Measurements from ENCODE around the gene DISC1. TPM values are rescaled to one million over a fixed set of nuclear protein-coding genes. Genes with fewer than 3 reads are reported as not detected.
"Not testable (repeated sequence)": the region's sequence is repeated elsewhere in the genome, so short reads cannot be mapped to it uniquely, and the experiment has no call there.

Gene DISC1
- total RNA-seq, 1 donor from 2014 or later = 5.3 TPM

DNA sequence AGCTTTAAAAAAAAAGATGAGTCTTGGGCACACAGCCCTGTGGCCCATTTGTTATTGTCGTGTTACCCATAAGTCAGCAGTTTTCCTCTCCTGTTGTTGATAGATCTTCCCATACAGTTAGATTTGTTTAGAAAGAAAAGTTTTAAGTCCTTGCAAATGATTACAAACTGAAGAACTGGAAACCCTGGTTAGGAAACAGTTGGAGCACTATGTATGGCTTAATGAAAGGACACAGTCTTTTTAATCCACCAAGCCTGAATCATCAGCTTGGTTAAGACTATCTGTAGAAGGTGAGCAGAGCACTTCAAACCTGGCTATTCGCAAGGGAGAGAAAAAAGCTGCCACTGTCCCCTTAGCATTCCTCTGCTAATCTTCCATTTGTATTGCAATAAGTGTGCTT, 241.0 kb downstream of the DISC1 start:
- FAIRE-seq = no peak
- no peak for DNase-seq (ENCODE audit: low spot score in 2 of 2)

DNA sequence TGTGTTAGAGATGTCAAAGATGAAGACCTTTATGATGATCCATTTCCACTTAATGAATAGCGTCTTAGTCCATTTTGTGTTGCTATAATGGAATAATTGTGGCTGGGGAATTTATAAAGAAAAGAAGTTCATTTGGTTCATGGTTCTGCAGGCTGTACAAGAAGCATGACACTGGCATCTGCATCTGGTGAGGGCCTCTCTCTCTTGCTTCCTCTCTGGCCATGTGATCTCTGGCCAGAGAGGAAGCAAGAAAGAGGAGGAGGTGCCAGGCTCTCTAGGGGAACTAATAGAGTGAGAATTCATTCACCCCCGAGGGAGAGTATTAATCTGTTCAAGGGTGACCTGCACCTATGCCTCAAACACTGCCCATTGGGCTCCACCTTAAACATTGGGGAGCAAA, 242.8 kb downstream of the DISC1 start:
- DNase-seq (ENCODE audit: low spot score in 2 of 2) (no peak), FAIRE-seq (no peak)

DNA sequence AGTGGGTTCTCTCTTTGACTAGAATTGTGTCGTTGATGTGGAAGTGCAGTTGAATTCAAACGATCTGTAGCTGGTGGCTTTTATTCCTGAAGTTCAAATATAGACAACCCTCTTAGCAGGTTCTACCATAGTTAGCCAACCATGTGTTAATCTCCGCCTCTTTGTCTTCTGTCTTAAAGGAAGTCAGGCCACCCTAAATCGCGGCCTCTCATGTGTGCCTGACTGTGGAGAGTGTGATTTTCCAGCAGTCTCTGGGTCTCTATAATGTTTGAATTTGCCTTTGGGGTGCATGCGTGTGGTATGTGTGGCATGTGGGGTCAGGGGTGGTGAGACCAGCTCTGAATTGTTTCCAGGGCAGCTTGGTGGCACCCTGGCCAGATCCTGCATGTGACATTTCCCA, 244.9 kb downstream of the DISC1 start:
- no peak for FAIRE-seq
- no peak for DNase-seq (ENCODE audit: low spot score in 2 of 2)

DNA sequence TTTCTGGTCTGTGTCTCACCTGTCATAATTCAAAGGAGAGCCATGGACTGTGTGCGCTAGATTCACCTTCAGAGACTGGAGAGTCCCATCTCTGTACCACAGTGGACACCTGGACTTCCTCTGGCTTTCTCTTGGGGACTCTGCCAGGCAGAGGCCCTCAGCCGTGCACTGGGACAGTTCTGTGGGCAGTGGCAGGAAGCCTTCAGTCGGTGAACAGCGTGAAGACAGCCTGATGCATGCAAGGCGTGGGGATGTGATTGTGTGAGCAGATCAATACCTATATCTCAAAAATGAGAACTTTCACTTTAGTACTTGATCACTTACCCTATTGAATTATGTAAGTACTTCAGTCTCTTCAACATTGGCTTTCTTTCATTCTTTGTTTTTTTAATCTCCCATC, 245.3 kb downstream of the DISC1 start:
- no peak for DNase-seq (ENCODE audit: low spot score in 2 of 2)
- FAIRE-seq = no peak

DNA sequence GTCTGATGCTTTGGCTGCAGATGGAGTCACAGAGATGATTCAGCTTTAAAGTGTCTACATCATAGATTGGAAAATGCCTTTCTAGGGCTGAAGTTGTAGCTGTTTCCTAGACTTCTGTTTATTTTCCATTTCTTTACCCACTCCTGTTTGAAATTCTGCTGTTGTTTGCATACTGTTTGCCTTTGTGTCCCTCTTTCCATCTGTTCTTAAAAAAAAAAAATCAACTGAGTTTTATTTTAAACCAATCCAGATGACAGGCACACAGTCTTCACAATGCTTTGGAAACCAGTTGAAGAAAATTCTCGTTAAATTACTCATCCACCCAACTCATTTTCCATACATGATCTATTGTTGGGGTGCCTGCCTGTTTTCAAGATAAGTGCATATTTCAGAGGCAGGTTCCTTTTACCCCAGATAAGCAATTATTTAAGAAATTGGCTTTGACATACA, 245.9 kb downstream of the DISC1 start:
- no peak for DNase-seq (ENCODE audit: low spot score in 2 of 2)
- no peak for FAIRE-seq

DNA sequence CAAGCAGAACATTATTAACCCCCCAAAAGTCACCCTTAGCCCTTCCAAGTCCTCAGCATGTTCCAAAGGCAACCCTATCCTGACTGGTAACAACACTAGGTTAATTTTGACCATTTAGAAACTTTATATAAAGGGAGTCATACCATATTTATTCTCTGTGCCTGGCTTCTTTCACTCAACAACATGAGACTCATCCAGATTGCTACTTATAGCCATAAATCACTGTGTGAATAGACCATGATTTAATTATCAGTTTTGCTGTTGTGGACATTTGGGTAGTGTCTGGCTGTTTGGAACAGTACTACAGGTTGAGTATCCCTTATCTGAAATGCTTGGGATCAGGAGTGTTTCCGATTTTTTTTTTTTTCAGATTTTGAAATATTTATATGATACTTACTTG, 252.1 kb downstream of the DISC1 start:
- DNase-seq (ENCODE audit: low spot score in 2 of 2) (no peak), FAIRE-seq (no peak)

DNA sequence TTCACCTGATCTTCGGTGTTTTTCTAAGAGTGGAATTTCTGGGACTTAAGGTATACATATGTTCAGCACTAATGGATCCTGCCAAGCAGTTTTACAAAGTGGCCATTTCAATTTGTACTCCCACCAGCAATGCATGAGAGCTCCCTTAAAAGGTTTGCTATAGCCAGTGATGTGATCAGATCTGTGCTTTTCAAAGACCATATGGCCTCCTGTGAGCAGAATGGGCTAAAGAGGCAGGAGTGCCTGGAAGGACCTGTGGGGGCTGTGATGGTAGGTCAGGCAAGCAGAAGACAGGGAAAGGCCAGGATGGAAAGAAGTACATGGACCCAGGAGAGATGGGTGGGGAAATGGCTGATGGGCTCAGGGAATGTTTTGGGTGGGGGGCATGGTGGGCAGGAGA, 252.7 kb downstream of the DISC1 start:
- DNase-seq (ENCODE audit: low spot score in 2 of 2) (no peak), FAIRE-seq (no peak)

DNA sequence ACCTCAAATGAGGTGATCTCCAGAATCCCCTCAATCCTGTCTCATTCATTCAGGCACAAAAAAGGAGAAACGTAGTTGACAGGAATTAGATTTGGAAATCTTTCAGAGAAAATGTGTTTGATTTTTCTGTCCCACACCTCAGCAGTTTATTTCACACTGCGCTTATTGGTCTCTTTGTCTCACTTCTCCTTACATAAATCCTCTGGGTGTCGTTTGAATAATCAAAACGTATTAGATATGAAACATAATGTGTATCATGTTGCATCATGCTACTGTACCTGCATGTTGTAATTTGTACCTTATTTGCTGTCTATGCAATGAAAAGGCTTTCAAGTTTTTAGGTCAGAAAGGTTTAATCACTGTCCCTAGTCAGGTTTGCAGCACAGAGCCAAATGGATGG, 255.7 kb downstream of the DISC1 start:
- no peak for DNase-seq (ENCODE audit: low spot score in 2 of 2)

DNA sequence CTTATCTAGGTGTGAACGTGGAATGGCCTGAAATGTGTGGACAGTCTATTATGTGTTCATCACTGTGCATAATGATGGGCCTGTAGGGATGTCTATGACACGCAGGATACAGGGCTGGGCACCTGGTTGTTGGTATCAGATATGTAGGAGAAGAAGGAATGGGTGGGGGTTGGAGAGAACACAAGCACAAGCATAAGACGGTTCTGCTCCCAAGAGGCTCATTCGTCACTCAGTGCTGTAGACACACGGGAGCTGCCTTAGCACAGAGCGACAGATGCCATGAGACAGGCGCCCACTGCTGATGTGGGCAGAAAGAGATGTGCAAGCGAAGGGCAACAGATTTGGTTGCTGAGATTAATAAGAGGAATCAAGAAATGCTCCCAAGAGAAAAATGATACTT, 256.2 kb downstream of the DISC1 start:
- DNase-seq (ENCODE audit: low spot score in 2 of 2) (no peak), FAIRE-seq (no peak)

More for the DNA sequence above, 255.7 kb downstream of the DISC1 start:
- no peak for FAIRE-seq

DNA sequence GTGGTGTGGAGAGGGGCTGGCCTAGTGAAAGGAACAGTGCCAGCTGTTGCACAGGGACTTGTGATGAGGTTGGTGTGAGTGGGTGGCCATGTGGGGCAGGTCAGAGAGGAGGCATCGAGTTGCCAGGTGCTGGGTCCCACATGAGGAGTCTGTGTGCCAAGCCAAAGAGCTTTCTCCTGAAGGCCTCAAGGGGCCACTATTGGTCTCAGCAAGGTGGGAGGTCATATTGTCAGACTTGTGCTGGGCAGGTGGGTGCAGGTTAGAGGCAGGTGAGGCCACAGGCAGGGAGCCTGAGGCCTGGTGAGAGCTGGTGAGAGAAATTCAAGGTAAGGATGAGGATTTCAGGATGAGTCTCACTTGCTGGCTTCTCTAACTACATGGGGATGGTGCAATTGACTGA, 256.8 kb downstream of the DISC1 start:
- FAIRE-seq = no peak
- no peak for DNase-seq (ENCODE audit: low spot score in 2 of 2)

DNA sequence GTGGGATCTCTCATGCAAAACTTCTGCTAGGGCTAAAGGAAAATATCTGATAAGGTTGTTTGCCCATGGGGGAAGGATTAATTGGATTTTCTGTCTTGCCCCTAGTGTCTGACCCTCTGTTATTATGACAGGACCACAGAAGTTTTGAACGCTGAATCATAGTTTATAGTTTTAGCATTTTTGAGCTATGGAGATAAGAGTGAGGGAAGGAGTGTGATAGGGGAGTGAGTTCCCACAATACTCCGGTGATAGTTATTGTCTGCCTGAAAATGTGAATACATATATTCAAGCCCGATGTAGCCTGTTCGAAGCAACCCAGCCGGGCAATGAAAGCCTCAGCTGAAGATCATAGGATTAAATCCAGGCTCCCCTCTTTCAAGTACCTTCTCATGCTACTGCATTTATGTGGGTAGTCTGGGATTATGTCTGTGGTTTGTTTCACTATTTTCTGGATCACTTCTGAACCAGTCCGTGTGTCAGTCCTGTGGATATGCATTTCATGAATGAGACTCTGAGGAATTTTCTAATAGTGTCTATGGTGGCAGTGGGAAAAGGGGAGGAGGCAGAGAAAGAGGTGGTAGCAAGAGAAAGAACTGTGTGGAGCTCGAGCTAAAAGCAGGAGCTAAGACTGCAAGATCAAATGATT, 258.7 kb downstream of the DISC1 start:
- no peak for DNase-seq (ENCODE audit: low spot score in 2 of 2)
- no peak for FAIRE-seq

DNA sequence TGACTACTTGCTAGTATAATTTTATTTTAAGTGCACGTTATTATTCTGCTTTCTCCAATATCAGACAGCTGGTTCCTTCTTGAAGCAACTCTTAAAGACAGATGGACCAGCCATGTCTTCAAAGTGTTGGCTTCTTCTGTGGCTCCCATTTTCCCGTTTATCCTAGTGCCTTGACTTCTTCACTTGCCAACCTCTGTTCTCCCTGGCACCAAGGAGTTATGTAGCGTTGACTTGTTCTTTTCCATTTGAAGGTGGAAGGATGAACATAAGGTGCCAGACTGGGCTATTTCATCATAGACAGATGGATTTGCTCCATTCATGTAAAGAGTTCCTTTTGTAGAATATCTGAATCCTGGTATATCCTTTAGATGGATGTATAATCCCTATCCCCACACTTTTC, 260.6 kb downstream of the DISC1 start:
- no peak for DNase-seq (ENCODE audit: low spot score in 2 of 2)
- no peak for FAIRE-seq

DNA sequence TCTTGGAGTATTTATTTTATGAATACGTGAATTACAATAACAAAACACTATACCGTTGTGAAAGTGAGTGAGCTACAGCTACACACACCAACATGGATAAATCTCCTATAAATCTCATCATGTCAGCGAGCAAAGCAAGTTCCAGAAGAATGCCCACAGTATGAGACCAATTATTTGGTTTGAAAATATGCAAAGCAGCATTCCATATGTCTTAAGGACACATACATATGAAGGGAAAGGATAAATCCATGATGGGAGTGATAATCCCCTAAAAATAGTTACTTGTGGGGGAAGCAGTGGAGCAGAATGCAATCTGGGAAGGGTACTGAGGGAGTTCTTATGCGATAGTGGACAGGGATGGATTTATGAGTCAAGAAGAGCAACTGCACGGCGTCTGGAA, 261.3 kb downstream of the DISC1 start:
- no peak for FAIRE-seq
- no peak for DNase-seq (ENCODE audit: low spot score in 2 of 2)

DNA sequence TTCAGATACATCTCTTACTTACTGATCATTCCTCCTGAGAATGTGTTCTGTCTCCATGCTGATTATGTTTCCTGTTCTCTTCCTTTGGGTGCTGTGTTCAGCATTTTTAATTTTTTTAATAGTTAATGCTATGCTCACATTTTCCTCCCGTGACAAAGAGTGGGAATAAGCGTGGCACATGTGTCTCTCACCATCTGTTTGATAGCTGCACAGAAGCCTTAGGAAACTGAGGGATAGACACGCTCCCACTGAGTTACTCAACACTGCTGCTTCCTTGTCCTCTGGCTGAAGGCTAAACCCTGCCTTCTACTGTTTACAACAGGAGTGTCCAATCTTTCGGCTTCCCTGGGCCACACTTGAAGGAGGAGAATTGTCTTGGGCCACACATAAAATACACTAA, 264.2 kb downstream of the DISC1 start:
- DNase-seq (ENCODE audit: low spot score in 2 of 2) (no peak), FAIRE-seq (no peak)

DNA sequence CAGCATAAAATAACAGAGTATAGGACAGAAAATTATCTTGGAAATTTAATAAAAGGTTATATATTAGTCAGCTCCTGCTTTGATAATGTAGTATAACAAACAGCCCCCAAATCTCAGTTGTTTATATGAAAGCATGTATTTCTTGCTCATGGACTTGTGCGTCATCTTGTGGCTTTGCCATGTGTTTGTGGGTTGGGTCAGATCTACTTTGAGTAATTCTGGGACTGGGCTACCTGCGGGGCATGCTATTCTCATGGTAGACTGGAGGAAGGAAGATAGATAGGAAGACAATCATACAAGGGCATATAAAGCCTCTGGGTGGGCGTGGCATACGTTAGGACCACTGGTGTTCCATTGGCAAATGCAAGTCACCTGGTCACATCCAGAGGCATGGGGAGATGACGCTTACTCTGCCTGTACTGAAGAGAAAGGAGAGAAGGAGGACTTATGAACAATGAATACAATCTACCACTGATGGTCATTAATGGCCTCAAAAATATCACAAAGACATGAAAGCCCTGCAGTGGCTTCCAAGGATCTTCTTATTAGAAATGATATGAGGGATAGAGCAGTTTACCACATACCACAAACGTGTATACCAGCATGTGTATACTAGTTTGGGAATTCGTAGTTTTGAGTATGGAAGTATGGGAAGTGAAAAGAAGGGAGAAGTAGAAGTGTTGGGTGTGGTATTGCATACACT, 267.0 kb downstream of the DISC1 start:
- FAIRE-seq = no peak
- no peak for DNase-seq (ENCODE audit: low spot score in 2 of 2)

DNA sequence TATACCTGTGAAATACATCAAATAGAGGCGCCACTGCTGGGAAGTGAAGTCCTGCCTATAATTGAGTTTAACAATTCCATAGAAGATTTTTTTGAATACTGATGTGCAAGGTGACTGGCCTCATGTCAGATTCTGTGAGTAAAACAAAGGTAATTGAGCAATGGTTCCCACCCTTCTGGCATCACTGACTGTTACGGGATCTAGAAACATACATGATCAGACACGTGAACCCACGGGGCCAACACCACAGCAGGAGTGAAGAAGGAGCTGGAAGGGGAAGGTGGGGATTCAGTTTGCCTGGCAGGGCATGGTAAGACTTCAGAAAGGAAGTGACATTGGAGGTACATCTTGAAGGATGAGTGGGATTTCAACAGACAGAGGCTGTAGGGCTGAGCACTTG, 270.2 kb downstream of the DISC1 start:
- DNase-seq (ENCODE audit: low spot score in 2 of 2) (no peak), FAIRE-seq (no peak)

DNA sequence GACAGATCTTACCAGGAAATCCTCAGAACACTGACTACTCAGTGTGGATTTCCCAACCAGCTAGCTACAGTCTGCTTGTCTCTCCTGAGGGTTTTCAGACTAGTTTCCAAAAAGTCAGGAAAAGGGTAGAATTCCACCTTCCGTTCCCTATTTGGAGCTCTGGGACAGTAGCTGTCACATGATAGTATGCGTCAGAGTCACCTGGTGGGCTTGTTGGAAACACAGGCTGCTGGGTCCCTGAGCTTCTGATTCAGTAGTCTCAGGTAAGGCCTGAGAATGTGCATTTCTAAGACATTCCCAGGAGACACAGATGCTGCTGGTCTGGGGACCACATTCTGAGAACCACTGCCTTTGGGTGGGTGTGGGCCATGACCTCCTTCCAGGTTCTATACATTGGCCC, 272.5 kb downstream of the DISC1 start:
- no peak for FAIRE-seq
- DNase-seq (ENCODE audit: low spot score in 2 of 2) = no peak

DNA sequence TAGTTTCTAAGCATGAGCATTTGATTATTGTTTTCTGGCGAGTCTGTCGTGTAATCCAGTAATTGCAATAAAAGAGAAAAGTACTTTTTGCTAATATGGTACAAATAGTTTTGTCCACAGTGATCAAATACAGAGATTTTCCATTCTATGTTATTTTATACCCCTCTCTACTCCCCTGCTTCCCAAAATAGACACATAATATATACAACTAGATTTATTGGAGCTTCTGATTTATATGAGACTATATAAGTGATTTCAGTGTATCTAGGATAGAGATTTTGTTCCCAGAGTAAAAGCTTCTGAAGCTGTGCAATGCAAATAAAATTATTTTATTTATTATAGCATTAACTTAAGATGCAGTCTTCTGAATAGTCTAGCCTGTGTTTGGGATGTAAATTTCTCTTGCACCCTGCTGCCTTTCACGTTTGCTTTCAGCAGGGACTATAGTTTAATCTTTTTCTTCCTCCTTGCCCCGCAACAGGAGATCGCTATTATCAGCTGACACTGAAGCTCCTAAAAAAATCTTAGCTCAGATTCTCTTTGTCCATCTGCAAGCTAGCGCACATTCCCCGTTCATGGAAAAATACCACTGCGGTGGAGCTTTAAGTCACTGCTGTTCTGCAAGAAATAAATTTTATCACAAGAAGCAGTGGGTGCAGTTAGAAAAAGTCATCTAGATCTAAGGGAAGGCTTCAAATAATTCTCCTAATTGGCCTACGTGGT, 273.3 kb downstream of the DISC1 start:
- no peak for FAIRE-seq
- no peak for DNase-seq (ENCODE audit: low spot score in 2 of 2)

DNA sequence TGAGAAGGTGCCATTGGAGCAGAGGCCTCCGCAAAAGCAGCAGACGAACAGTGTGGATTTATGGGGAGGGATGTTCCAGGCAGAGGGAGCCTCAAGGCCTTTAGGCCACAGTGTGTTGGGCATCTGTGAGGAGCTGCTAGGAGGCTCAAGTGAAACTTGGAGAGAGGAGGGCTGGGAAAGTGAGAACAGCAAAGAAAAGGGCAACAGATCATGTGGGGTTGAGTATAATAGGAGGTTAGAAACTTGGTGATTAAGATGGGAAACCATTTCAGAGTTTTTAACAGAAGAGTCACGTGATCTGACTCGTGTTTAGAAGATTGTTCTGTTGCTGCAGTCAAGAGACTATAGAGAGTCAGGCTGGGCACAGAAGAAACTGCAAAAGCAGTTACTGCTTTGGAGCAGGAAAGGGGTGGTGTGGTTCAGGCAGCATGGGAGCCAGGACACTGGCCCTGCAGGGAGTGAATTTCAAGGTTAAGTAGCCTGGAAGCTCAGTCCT, 277.0 kb downstream of the DISC1 start:
- DNase-seq (ENCODE audit: low spot score in 2 of 2) = no peak

DNA sequence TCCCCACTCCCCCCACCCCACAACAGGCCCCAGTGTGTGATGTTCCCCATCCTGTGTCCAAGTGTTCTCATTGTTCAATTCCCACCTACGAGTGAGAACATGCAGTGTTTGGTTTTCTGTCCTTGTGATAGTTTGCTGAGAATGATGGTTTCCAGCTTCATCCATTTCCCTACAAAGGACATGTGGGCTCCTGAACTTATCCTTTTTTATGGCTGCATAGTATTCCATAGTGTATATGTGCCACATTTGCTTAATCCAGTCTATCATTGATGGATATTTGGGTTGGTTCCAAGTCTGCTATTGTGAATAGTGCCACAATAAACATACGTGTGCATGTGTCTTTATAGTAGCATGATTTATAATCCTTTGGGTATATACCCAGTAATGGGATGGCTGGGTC, 280.7 kb downstream of the DISC1 start:
- not testable (repeated sequence) for FAIRE-seq

More for the DNA sequence above, 277.0 kb downstream of the DISC1 start:
- no peak for FAIRE-seq

DNA sequence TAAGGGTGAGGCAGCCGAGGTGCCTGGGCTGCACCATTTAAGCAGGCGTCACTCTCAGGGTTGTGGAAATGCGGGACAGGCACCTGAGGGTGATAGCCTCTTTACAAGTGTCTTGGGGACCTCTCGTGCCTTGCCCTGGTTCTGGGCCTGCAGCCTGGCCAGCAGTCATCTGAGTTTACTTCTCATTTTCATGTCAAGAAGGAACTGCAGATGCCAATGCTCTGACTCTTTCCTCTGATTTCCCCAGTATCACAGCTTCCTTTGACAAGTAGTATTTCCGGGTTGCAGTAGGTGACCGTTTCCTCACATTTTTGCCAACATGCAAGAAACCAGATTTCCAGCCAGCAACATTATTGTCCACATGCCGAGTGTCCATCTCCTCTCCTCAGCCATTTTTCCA, 286.9 kb downstream of the DISC1 start:
- no peak for DNase-seq (ENCODE audit: low spot score in 2 of 2)
- FAIRE-seq = no peak

More for the DNA sequence above, 280.7 kb downstream of the DISC1 start:
- DNase-seq (ENCODE audit: low spot score in 2 of 2) = not testable (repeated sequence)

All from frontal cortex (tissue), 4 donors.